H1 (cell line): Measurements from ENCODE around the gene WBP11. TPM values are rescaled to one million over a fixed set of nuclear protein-coding genes. Genes with fewer than 3 reads are reported as not detected.

Experiments
- CTCF ChIA-PET: fragments of 300-600 bp; sonication (Branson Sonifier 250); formaldehyde crosslinking; loops from one replicate; lab custom pipeline; 2021; ENCODE audit not compliant: partially characterized antibody; lab: Charles Lee
- POLR2A ChIA-PET: fragments of 300-600 bp; sonication (Branson Sonifier 250); formaldehyde crosslinking; loops from one replicate; lab custom pipeline; 2021; ENCODE audit warnings: inconsistent platforms; ENCODE audit not compliant: partially characterized antibody; lab: Charles Lee
- DNase-seq, 2 experiments: peaks; one replicate each; pipeline versions ENCODE4 v3.0.0 to v3.0.0-alpha.2; 2010 to 2022; ENCODE audit warnings: low spot score in 2 of 2, low read depth in 1 of 2, mixed read lengths in 1 of 2
- FAIRE-seq: peaks from 2 replicates; lab custom pipeline; 2011; peaks lifted over from hg19 to GRCh38; lab: Jason Lieb, UNC
- H2AFZ ChIP-seq: 2 replicates; pipeline ENCODE4 v1.8.1; 2012; ENCODE audit warnings: low read length, inconsistent platforms
- H2AK5ac ChIP-seq: 2 replicates; pipeline ENCODE4 v1.6.1; 2013; ENCODE audit warnings: low read depth, low read length
- H2BK120ac ChIP-seq: replicated peaks from 2 replicates; pipeline ENCODE3; 2013; ENCODE audit warnings: low read depth, low read length, inconsistent platforms
- H2BK12ac ChIP-seq: 2 replicates; pipeline ENCODE4 v1.6.1; 2013; ENCODE audit warnings: low read depth, low read length
- H2BK15ac ChIP-seq: 2 replicates; pipeline ENCODE4 v1.6.1; 2013; ENCODE audit warnings: low read length
- H2BK20ac ChIP-seq: 2 replicates; pipeline ENCODE4 v1.6.1; 2013; ENCODE audit warnings: low read length
- H2BK5ac ChIP-seq: 2 replicates; pipeline ENCODE4 v1.6.1; 2013; ENCODE audit warnings: low read depth, low read length
- H3K14ac ChIP-seq: 2 replicates; pipeline ENCODE4 v1.6.1; 2013; ENCODE audit warnings: inconsistent platforms; ENCODE audit not compliant: insufficient read length
- H3K18ac ChIP-seq: 2 replicates; pipeline ENCODE4 v1.6.1; 2013; ENCODE audit warnings: low read length; ENCODE audit errors: extremely low read depth
- H3K23ac ChIP-seq: 2 replicates; pipeline ENCODE4 v1.6.1; 2013; ENCODE audit warnings: inconsistent platforms; ENCODE audit not compliant: insufficient read length
- H3K23me2 ChIP-seq: 2 replicates; pipeline ENCODE4 v1.6.1; 2013; ENCODE audit warnings: low read depth, low read length
- H3K27ac ChIP-seq: 2 replicates; pipeline ENCODE4 v1.6.1; 2011; ENCODE audit warnings: low read depth, low read length, inconsistent platforms
- H3K27me3 ChIP-seq, 4 experiments: replicated peaks in 1 of 4; 1 replicate in 1 of 4; 2 replicates in 3 of 4; pipeline versions ENCODE4 v1.6.1 to v1.8.1; 2011 to 2013; ENCODE audit warnings: low read length in 3 of 4, mild to moderate bottlenecking in 3 of 4, inconsistent platforms in 2 of 4, mixed read lengths in 2 of 4, moderate library complexity in 1 of 4; ENCODE audit not compliant: control insufficient read depth in 3 of 4, insufficient read depth in 3 of 4; ENCODE audit errors: extremely low read depth in 1 of 4
- H3K36me3 ChIP-seq, 4 experiments: 2 replicates each; pipeline versions ENCODE4 v1.6.1 to v1.8.1; 2011 to 2013; ENCODE audit warnings: mild to moderate bottlenecking in 4 of 4, low read length in 3 of 4, moderate library complexity in 2 of 4, control low read depth in 1 of 4, inconsistent platforms in 1 of 4; ENCODE audit not compliant: insufficient read depth in 4 of 4, control insufficient read depth in 2 of 4
- H3K4ac ChIP-seq: replicated peaks from 2 replicates; pipeline ENCODE3; 2013; ENCODE audit warnings: low read length, low read depth, mixed read lengths, inconsistent platforms; ENCODE audit not compliant: insufficient read length
- H3K4me1 ChIP-seq, 4 experiments: replicated peaks in 1 of 4; 1 replicate in 1 of 4; 2 replicates in 3 of 4; pipeline versions ENCODE4 v1.6.1 to v1.8.1; 2011 to 2013; ENCODE audit warnings: low read length in 3 of 4, inconsistent platforms in 2 of 4, mixed read lengths in 1 of 4; ENCODE audit not compliant: insufficient read depth in 4 of 4, control insufficient read depth in 3 of 4
- H3K4me2 ChIP-seq, 2 experiments: 2 replicates each; pipeline versions ENCODE4 v1.6.1 to v1.8.1; 2011 to 2013; ENCODE audit warnings: low read depth in 2 of 2, low read length in 2 of 2, control low read depth in 1 of 2, inconsistent platforms in 1 of 2, mild to moderate bottlenecking in 1 of 2; ENCODE audit not compliant: insufficient read depth in 1 of 2
- H3K4me3 ChIP-seq, 4 experiments: fragments of 200-600, 300-600 bp in 1 of 4; sonication (generic), shearing (Covaris generic), sonication (Bioruptor Twin) in 1 of 4; 2 replicates each; pipeline versions ENCODE4 v1.5.1 to v1.8.1; 2011 to 2016; ENCODE audit warnings: low read length in 4 of 4, low read depth in 3 of 4, control low read depth in 2 of 4, inconsistent platforms in 2 of 4, mild to moderate bottlenecking in 2 of 4, mixed read lengths in 1 of 4, moderate library complexity in 1 of 4; ENCODE audit not compliant: insufficient read depth in 2 of 4; ENCODE audit errors: extremely low read depth in 1 of 4
- H3K56ac ChIP-seq: replicated peaks from 2 replicates; pipeline ENCODE3; 2013; ENCODE audit warnings: low read depth, mild to moderate bottlenecking, mixed read lengths, low read length, inconsistent platforms; ENCODE audit not compliant: insufficient read length
- H3K79me1 ChIP-seq: 2 replicates; pipeline ENCODE4 v1.6.1; 2013; ENCODE audit warnings: low read depth, low read length, control low read depth
- H3K79me2 ChIP-seq, 2 experiments: 2 replicates each; pipeline versions ENCODE4 v1.6.1 to v1.8.1; 2012 to 2013; ENCODE audit warnings: low read length in 2 of 2, mild to moderate bottlenecking in 2 of 2, inconsistent platforms in 1 of 2; ENCODE audit not compliant: insufficient read depth in 2 of 2, control insufficient read depth in 1 of 2
- H3K9ac ChIP-seq, 4 experiments: replicated peaks in 1 of 4; 1 replicate in 1 of 4; 2 replicates in 3 of 4; pipeline versions ENCODE4 v1.6.1 to v1.8.1; 2011 to 2013; ENCODE audit warnings: low read depth in 3 of 4, low read length in 3 of 4, control low read depth in 2 of 4, mild to moderate bottlenecking in 2 of 4, moderate library complexity in 2 of 4, inconsistent platforms in 1 of 4; ENCODE audit errors: extremely low read depth in 1 of 4
- H3K9me3 ChIP-seq, 2 experiments: 2 replicates each; pipeline versions ENCODE4 v1.6.1 to v1.8.1; 2012 to 2013; ENCODE audit warnings: mild to moderate bottlenecking in 2 of 2, moderate library complexity in 2 of 2, control low read depth in 1 of 2, inconsistent platforms in 1 of 2, low read depth in 1 of 2, low read length in 1 of 2, mixed read lengths in 1 of 2; ENCODE audit not compliant: insufficient read depth in 2 of 2
- H4K20me1 ChIP-seq, 2 experiments: replicated peaks in 1 of 2; 2 replicates each; pipeline versions ENCODE3 to v1.8.1; 2011 to 2013; ENCODE audit warnings: inconsistent platforms in 2 of 2, low read length in 2 of 2, mild to moderate bottlenecking in 1 of 2; ENCODE audit not compliant: insufficient read depth in 2 of 2, control insufficient read depth in 1 of 2
- H4K5ac ChIP-seq: 2 replicates; pipeline ENCODE4 v1.6.1; 2013; ENCODE audit warnings: low read length, low read depth, mixed read lengths, inconsistent platforms; ENCODE audit not compliant: insufficient read length
- H4K8ac ChIP-seq: 2 replicates; pipeline ENCODE4 v1.8.0; 2013; ENCODE audit warnings: mild to moderate bottlenecking, moderate library complexity, low read length, inconsistent platforms; ENCODE audit not compliant: insufficient read depth; ENCODE audit errors: extremely low read depth
- H4K91ac ChIP-seq: replicated peaks from 2 replicates; pipeline ENCODE3; 2013; ENCODE audit warnings: low read length, mixed read lengths, inconsistent platforms; ENCODE audit not compliant: insufficient read length
- CEBPB ChIP-seq: IDR thresholded peaks from 2 replicates; pipeline ENCODE4 v1.6.1; 2012; ENCODE audit warnings: low read depth, low read length
- NANOG ChIP-seq: IDR thresholded peaks from 2 replicates; pipeline ENCODE4 v1.6.1; 2011; ENCODE audit warnings: low read length, low read depth, mild to moderate bottlenecking, inconsistent platforms; ENCODE audit not compliant: insufficient read depth, poor library complexity, severe bottlenecking
- WGBS, 2 experiments: shearing (Covaris generic) in 1 of 2; methylation state at CpG; one replicate each; pipeline versions ENCODE4 v1.1.6 to v1.1.7; 2013 to 2015; ENCODE audit warnings: low lambda C conversion rate in 2 of 2, mixed read lengths in 2 of 2, inconsistent platforms in 1 of 2, low coverage in 1 of 2, missing lambda C conversion rate in 1 of 2; ENCODE audit not compliant: insufficient replicate concordance in 2 of 2, insufficient coverage in 1 of 2, insufficient read length in 1 of 2; ENCODE audit errors: extremely low coverage in 1 of 2, missing lambda C conversion rate in 1 of 2; 5-methylcytosine and 5-hydroxymethylcytosine counted together
- polyA plus RNA-seq, 7 experiments: library from polyadenylated mRNA; depleted of rRNA in 3 of 7; stranded (reverse) in 5 of 7; unstranded in 2 of 7; fragments of >200 nt in 5 of 7; fragments of 200-250 nt in 2 of 7; gene quantifications; 1 replicate in 5 of 7; 2 replicates in 1 of 7; 4 replicates in 1 of 7; pipeline versions ENCODE4 v1.2.1 to v1.2.3, GENCODE V29; 2011 to 2013; ENCODE audit warnings: missing spikeins in 2 of 7, mixed read lengths in 2 of 7
- total RNA-seq: library from RNA; stranded (reverse); fragmentation: NEBNext Ultra II Directional; extraction: Animal tissue kit (Norgen Biotek cat#: 25700); gene quantifications from 2 replicates; pipeline ENCODE4 v1.2.1, GENCODE V29; 2021

Gene WBP11
- total and polyA plus RNA-seq, 2 of the 8 experiments (the other 6 are each of a cell fraction or from before 2014, with no cell fraction given) = 22.1 to 134 TPM

DNA sequence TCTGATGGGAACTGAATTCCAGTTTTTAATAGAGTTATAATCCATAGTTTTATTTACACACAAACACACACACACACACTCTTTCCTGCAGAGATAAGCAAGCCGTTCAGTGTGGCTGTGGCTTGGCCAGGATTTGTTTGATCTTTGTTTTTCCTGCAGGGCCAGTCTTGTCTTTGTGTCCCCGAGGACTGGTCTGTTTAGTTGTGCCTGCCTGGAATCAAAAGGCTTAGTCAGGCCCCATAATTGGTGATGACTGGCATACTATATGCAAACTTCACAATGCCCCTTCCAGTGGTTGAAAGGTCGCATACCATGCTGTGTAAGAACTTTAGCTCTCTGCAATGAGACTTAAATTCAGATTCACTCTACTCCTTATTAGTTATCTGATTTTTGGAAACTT is 26.0 kb downstream of the WBP11 start:
- Histone ChIP-seq H3K79me1 (no peaks in the 10 kb centered on the region), H3K4me1 (peaks cover 0 to 3% (median 0%) of the 10 kb centered on the region in 4 experiments; a peak in 1 of 7 replicates), H3K27ac (no peak overlapping the region), H3K18ac (no peak overlapping the region), H2BK12ac (no peak overlapping the region), H4K20me1 (peaks cover 0 to 4% of the 10 kb centered on the region in 2 experiments), H3K36me3 (no peaks in the 10 kb centered on the region), H3K9ac (no peak overlapping the region), H4K91ac (no peak overlapping the region), H3K14ac (no peak overlapping the region), H3K4me3 (no peak overlapping the region), H2BK120ac (no peak overlapping the region), H4K5ac (no peak overlapping the region), H3K79me2 (peaks cover 0 to 8% of the 10 kb centered on the region in 2 experiments; a peak in 2 of 4 replicates), H2AFZ (no peak overlapping the region), H3K9me3 (no peaks in the 10 kb centered on the region), H2AK5ac (no peak overlapping the region), H2BK15ac (no peak overlapping the region), H3K4me2 (no peak overlapping the region; a peak in 1 of 4 replicates), H4K8ac (no peak overlapping the region), H3K4ac (no peak overlapping the region), H3K23me2 (peaks cover 4% of the 10 kb centered on the region), H2BK5ac (no peak overlapping the region), H3K27me3 (no peaks in the 10 kb centered on the region), H3K56ac (no peak overlapping the region), H2BK20ac (no peak overlapping the region), H3K23ac (no peak overlapping the region)
- 65% methylated on average over 3 of the region's 3 CpGs; no CpG with 5 or more reads in 1 of the 2 experiments for WGBS, 2 experiments
- FAIRE-seq (no peak), DNase-seq (no peak)
- TF ChIP-seq NANOG (no peak), CEBPB (no peak)
- CTCF ChIA-PET = interaction anchor here (0.7 to 2.0 kb wide), 8 partner anchors 8 to 736 kb away, joined by 3 to 9 read pairs (median 4); partner anchors contain the start of genes C12orf60 and WBP11
- POLR2A ChIA-PET = interaction anchor here (1.3 to 9.9 kb wide), 4 partner anchors 5 to 26 kb away, joined by 3 to 136 read pairs (median 4); partner anchors contain the start of genes C12orf60 and WBP11
